CMK (cell line): ENCODE results near the gene USP44.

Source experiments
- DNase-seq: peaks from one replicate; pipeline ENCODE4 v3.0.0-alpha.2; 2010; ENCODE audit warnings: low read depth

USP44 gene

GRCh38 chr12:95548539-95549391 lies 2.5 kb downstream of the USP44 start:
- DNase-seq: peak; percentile 26

GRCh38 chr12:95548056-95548538 lies 3.2 kb downstream of the USP44 start:
- no peak for DNase-seq

- no peak for DNase-seq
Measured at GRCh38 chr12:95547522-95548055, 3.7 kb downstream of the USP44 start.

GRCh38 chr12:95546491-95546813 lies 4.8 kb downstream of the USP44 start:
- no peak for DNase-seq

GRCh38 chr12:95545731-95546490 lies 5.4 kb downstream of the USP44 start:
- no peak for DNase-seq

- no peak for DNase-seq
Measured at GRCh38 chr12:95545303-95545702, 6.0 kb downstream of the USP44 start.

GRCh38 chr12:95544756-95545155 lies 6.5 kb downstream of the USP44 start:
- DNase-seq: no peak

- DNase-seq: no peak
Measured at GRCh38 chr12:95543305-95543704, 8.0 kb downstream of the USP44 start.

GRCh38 chr12:95541436-95541835 lies 9.8 kb downstream of the USP44 start:
- no peak for DNase-seq

- DNase-seq: no peak
Measured at GRCh38 chr12:95538656-95539055, 12.6 kb downstream of the USP44 start.

GRCh38 chr12:95538006-95538405 lies 13.3 kb downstream of the USP44 start:
- no peak for DNase-seq

- no peak for DNase-seq
Measured at GRCh38 chr12:95533985-95534384, 17.3 kb downstream of the USP44 start.

- no peak for DNase-seq
Measured at GRCh38 chr12:95532851-95533250, 18.4 kb downstream of the USP44 start.

- DNase-seq: no peak
Measured at GRCh38 chr12:95529693-95530225, 21.5 kb downstream of the USP44 start.

- no peak for DNase-seq
Measured at GRCh38 chr12:95528431-95528830, 22.8 kb downstream of the USP44 start.

- no peak for DNase-seq
Measured at GRCh38 chr12:95522692-95523091, 28.6 kb downstream of the USP44 start.

- DNase-seq: no peak
Measured at GRCh38 chr12:95520816-95521215, 30.5 kb downstream of the USP44 start.

GRCh38 chr12:95518944-95519343 lies 32.3 kb downstream of the USP44 start:
- DNase-seq: no peak

- no peak for DNase-seq
Measured at GRCh38 chr12:95517246-95517645, 34.0 kb downstream of the USP44 start.

GRCh38 chr12:95516757-95517156 lies 34.5 kb downstream of the USP44 start:
- DNase-seq: no peak

- DNase-seq: no peak
Measured at GRCh38 chr12:95515197-95515596, 36.1 kb downstream of the USP44 start.

- DNase-seq: no peak
Measured at GRCh38 chr12:95513599-95513998, 37.7 kb downstream of the USP44 start.

GRCh38 chr12:95511977-95512376 lies 39.3 kb downstream of the USP44 start:
- no peak for DNase-seq
